HCT116 (cell line): ENCODE results near the gene PLEK. TPM values are rescaled to one million over a fixed set of nuclear protein-coding genes. Genes with fewer than 3 reads are reported as not detected.

Experiments used
- ATAC-seq: fragments of 200-7000 bp; cut with Tn5 transposase; 2 replicates; pipeline ENCODE4 v1.9.1; 2020; ENCODE audit warnings: mild to moderate bottlenecking, moderate library complexity
- BruUV-seq: library from RNA; stranded (reverse); fragments of 400-500 nt; replicated peaks from 2 replicates; lab custom pipeline; 2021; lab: Mats Ljungman, UMichigan
- CTCF ChIA-PET: fragments of 300-600 bp; sonication (Branson Sonifier 250); formaldehyde crosslinking; loops from one replicate; lab custom pipeline; 2021; ENCODE audit warnings: antibody characterized with exemption; lab: Charles Lee
- POLR2A ChIA-PET: fragments of 300-600, 350-600 bp; sonication (Branson Sonifier 250); formaldehyde crosslinking; loops from one replicate; lab custom pipeline; 2021; ENCODE audit warnings: antibody characterized with exemption; lab: Charles Lee
- RAD21 ChIA-PET, 2 experiments: fragments of 300-600 bp; sonication (Branson Sonifier 250); formaldehyde crosslinking; loops; one replicate each; lab custom pipeline; 2023; ENCODE audit warnings: low total read pairs in 2 of 2; ENCODE audit not compliant: uncharacterized antibody in 2 of 2, unreplicated experiment in 2 of 2, low non-redundant PET in 1 of 2; lab: Charles Lee
- DNase-seq: peaks from one replicate; pipeline ENCODE4 v3.0.0-alpha.2; 2010; ENCODE audit warnings: low read depth, low spot score
- H2AFZ ChIP-seq: fragments of 200-600 bp; shearing (Covaris generic), sonication (generic); 2 replicates; pipeline ENCODE4 v1.6.1; 2017; ENCODE audit warnings: low read depth, mixed run types, mixed read lengths, antibody characterized with exemption, low read length; ENCODE audit not compliant: poor library complexity, severe bottlenecking
- H3K27ac ChIP-seq: 2 replicates; pipeline ENCODE4 v1.5.1; 2012; ENCODE audit warnings: low read depth, low read length
- H3K27me3 ChIP-seq: fragments of 200-600 bp; sonication (generic); 2 replicates; pipeline ENCODE4 v1.6.1; 2016; ENCODE audit warnings: mixed run types, low read length, mixed read lengths; ENCODE audit not compliant: insufficient read depth
- H3K36me3 ChIP-seq, 2 experiments: fragments of 200-500 bp in 1 of 2; fragments of 200-600 bp in 1 of 2; sonication (Bioruptor generic) in 1 of 2; sonication (generic) in 1 of 2; 2 replicates each; pipeline versions ENCODE4 v1.5.1 to v1.6.1; 2014 to 2016; ENCODE audit warnings: low read length in 2 of 2, inconsistent platforms in 1 of 2, mixed read lengths in 1 of 2, mixed run types in 1 of 2; ENCODE audit not compliant: insufficient read depth in 2 of 2, control insufficient read depth in 1 of 2
- H3K4me1 ChIP-seq, 2 experiments: fragments of 200-600 bp in 1 of 2; sonication (generic) in 1 of 2; 2 replicates each; pipeline versions ENCODE4 v1.5.1 to v1.6.1; 2012 to 2017; ENCODE audit warnings: low read length in 2 of 2, inconsistent platforms in 1 of 2, mild to moderate bottlenecking in 1 of 2, mixed read lengths in 1 of 2, mixed run types in 1 of 2, moderate library complexity in 1 of 2; ENCODE audit not compliant: insufficient read depth in 2 of 2, control insufficient read depth in 1 of 2
- H3K4me2 ChIP-seq: fragments of 200-600 bp; sonication (generic); 2 replicates; pipeline ENCODE4 v1.6.1; 2017; ENCODE audit warnings: mixed run types, low read length, mixed read lengths
- H3K4me3 ChIP-seq, 2 experiments: fragments of 200-600 bp in 1 of 2; sonication (generic) in 1 of 2; replicated peaks in 1 of 2; 2 replicates each; pipeline ENCODE4 v1.5.1; 2011 to 2016; ENCODE audit warnings: low read length in 2 of 2, control low read depth in 1 of 2, low read depth in 1 of 2, mild to moderate bottlenecking in 1 of 2, mixed read lengths in 1 of 2, mixed run types in 1 of 2
- H3K79me2 ChIP-seq: fragments of 200-600 bp; sonication (generic); 2 replicates; pipeline ENCODE4 v1.6.1; 2017; ENCODE audit warnings: mild to moderate bottlenecking, mixed run types, low read length, moderate library complexity, mixed read lengths; ENCODE audit not compliant: insufficient read depth
- H3K9ac ChIP-seq: fragments of 200-600 bp; sonication (generic); 2 replicates; pipeline ENCODE4 v1.6.1; 2016; ENCODE audit warnings: low read length, mixed read lengths
- H3K9me2 ChIP-seq: fragments of 200-600 bp; sonication (generic), shearing (Covaris generic); 2 replicates; pipeline ENCODE4 v1.6.1; 2017; ENCODE audit warnings: mixed run types, mild to moderate bottlenecking, moderate library complexity; ENCODE audit not compliant: insufficient read depth
- H3K9me3 ChIP-seq, 2 experiments: fragments of 200-500 bp in 1 of 2; fragments of 200-600 bp in 1 of 2; sonication (Bioruptor generic) in 1 of 2; sonication (generic) in 1 of 2; 2 replicates each; pipeline ENCODE4 v1.6.1; 2014 to 2017; ENCODE audit warnings: low read length in 2 of 2, mixed read lengths in 2 of 2, inconsistent platforms in 1 of 2, low read depth in 1 of 2, mild to moderate bottlenecking in 1 of 2, mixed run types in 1 of 2, moderate library complexity in 1 of 2; ENCODE audit not compliant: control insufficient read depth in 1 of 2, insufficient read depth in 1 of 2
- H4K20me1 ChIP-seq: fragments of 200-600 bp; sonication (generic), shearing (Covaris generic); 2 replicates; pipeline ENCODE4 v1.6.1; 2017; ENCODE audit warnings: mixed run types, mild to moderate bottlenecking, moderate library complexity; ENCODE audit not compliant: insufficient read depth
- EZH2phosphoT487 ChIP-seq: fragments of 200-600 bp; IDR thresholded peaks from 2 replicates; pipeline ENCODE4 v1.6.1; 2018; ENCODE audit warnings: antibody characterized with exemption, borderline replicate concordance
- POLR2A ChIP-seq: IDR thresholded peaks from 2 replicates; pipeline ENCODE4 v1.7.0; 2011; ENCODE audit warnings: borderline replicate concordance; ENCODE audit not compliant: insufficient read depth, insufficient read length; ENCODE audit errors: extremely low read depth
- RAD21 ChIP-seq: IDR thresholded peaks from 2 replicates; pipeline ENCODE4 v1.6.1; 2012; ENCODE audit warnings: low read depth, mild to moderate bottlenecking
- SP1 ChIP-seq: IDR thresholded peaks from 2 replicates; pipeline ENCODE4 v1.6.1; 2012; ENCODE audit warnings: low read depth
- TCF7L2 ChIP-seq: IDR thresholded peaks from 2 replicates; pipeline ENCODE4 v1.7.0; 2011; ENCODE audit warnings: borderline replicate concordance, inconsistent platforms; ENCODE audit not compliant: insufficient read depth, insufficient read length; ENCODE audit errors: extremely low read depth
- ZFX ChIP-seq: fragments of 450-650 bp; IDR thresholded peaks from 2 replicates; pipeline ENCODE4 v1.6.1; 2017
- intact Hi-C: fragments of 100-400 bp; cut with micrococcal nuclease; formaldehyde crosslinking; loops from 2 replicates; pipeline ENCODE4 v1.10.0; 2022
- total RNA-seq: library from RNA; stranded (reverse); gene quantifications from one replicate; pipeline ENCODE4 v1.2.1, GENCODE V29; 2021; ENCODE audit not compliant: unreplicated experiment
- TF ChIP-seq, protein P1 (sequence below): IDR thresholded peaks from 2 replicates; pipeline ENCODE4 v1.6.1; 2012
- TF ChIP-seq, protein P2 (sequence below): IDR thresholded peaks from 2 replicates; pipeline ENCODE4 v1.6.1; 2012; ENCODE audit warnings: low read depth
- TF ChIP-seq, protein P3 (sequence below), 3 experiments: fragments of 200-600 bp in 1 of 3; sonication (generic) in 1 of 3; IDR thresholded peaks in 2 of 3; conservative IDR thresholded peaks in 1 of 3; 2 replicates each; pipeline ENCODE4 v1.5.1; 2012 to 2017; ENCODE audit warnings: low read depth in 2 of 3, low read length in 2 of 3, antibody characterized with exemption in 1 of 3, borderline replicate concordance in 1 of 3, control low read depth in 1 of 3, mild to moderate bottlenecking in 1 of 3, mixed read lengths in 1 of 3, mixed run types in 1 of 3, moderate library complexity in 1 of 3; ENCODE audit not compliant: insufficient read depth in 1 of 3
- TF ChIP-seq, protein P4 (sequence below): IDR thresholded peaks from 2 replicates; pipeline ENCODE4 v1.6.1; 2012

Gene PLEK
- total RNA-seq, 1 experiment from 2014 or later = 0.22 TPM

DNA sequence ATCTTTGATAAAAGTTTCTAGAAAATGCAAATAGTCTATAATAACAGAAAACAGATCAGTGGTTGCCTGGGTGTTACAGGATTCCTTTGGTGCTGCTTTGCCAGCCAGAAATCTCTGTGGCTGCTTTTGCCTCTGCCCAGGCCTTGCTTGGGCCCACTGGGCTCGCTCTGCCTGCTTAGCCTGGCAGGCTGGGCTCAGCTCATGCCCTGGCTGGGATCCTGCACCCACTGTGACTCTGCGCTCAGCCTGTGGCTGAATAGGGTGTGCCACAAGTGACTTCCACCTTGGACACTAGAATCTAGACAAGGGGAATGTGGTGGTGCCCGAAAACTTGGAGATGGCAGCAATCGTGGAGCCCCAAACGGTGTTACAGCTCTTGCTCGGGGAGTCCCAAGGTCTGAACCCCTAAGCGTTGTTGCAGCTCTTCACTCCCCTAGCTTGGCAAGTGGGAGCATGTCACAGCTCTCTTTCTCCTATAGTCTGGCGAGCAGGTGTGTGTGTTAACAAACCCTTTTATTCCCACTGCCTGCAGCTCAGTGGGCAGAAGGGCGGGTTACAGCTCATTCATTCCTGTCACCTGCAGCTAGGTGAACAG, 51.1 kb downstream of the PLEK start:
- DNase-seq (no peak), ATAC-seq (no peak)
- Histone ChIP-seq H2AFZ (no peak overlapping the region), H3K27ac (no peak overlapping the region)
- BruUV-seq = no TSS peak
- intact Hi-C loops = no loop called here
- TF ChIP-seq, protein P1, sequence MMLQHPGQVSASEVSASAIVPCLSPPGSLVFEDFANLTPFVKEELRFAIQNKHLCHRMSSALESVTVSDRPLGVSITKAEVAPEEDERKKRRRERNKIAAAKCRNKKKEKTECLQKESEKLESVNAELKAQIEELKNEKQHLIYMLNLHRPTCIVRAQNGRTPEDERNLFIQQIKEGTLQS = no peak
- TF ChIP-seq, protein P2, sequence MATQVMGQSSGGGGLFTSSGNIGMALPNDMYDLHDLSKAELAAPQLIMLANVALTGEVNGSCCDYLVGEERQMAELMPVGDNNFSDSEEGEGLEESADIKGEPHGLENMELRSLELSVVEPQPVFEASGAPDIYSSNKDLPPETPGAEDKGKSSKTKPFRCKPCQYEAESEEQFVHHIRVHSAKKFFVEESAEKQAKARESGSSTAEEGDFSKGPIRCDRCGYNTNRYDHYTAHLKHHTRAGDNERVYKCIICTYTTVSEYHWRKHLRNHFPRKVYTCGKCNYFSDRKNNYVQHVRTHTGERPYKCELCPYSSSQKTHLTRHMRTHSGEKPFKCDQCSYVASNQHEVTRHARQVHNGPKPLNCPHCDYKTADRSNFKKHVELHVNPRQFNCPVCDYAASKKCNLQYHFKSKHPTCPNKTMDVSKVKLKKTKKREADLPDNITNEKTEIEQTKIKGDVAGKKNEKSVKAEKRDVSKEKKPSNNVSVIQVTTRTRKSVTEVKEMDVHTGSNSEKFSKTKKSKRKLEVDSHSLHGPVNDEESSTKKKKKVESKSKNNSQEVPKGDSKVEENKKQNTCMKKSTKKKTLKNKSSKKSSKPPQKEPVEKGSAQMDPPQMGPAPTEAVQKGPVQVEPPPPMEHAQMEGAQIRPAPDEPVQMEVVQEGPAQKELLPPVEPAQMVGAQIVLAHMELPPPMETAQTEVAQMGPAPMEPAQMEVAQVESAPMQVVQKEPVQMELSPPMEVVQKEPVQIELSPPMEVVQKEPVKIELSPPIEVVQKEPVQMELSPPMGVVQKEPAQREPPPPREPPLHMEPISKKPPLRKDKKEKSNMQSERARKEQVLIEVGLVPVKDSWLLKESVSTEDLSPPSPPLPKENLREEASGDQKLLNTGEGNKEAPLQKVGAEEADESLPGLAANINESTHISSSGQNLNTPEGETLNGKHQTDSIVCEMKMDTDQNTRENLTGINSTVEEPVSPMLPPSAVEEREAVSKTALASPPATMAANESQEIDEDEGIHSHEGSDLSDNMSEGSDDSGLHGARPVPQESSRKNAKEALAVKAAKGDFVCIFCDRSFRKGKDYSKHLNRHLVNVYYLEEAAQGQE = no peak
- TF ChIP-seq, protein P3, sequence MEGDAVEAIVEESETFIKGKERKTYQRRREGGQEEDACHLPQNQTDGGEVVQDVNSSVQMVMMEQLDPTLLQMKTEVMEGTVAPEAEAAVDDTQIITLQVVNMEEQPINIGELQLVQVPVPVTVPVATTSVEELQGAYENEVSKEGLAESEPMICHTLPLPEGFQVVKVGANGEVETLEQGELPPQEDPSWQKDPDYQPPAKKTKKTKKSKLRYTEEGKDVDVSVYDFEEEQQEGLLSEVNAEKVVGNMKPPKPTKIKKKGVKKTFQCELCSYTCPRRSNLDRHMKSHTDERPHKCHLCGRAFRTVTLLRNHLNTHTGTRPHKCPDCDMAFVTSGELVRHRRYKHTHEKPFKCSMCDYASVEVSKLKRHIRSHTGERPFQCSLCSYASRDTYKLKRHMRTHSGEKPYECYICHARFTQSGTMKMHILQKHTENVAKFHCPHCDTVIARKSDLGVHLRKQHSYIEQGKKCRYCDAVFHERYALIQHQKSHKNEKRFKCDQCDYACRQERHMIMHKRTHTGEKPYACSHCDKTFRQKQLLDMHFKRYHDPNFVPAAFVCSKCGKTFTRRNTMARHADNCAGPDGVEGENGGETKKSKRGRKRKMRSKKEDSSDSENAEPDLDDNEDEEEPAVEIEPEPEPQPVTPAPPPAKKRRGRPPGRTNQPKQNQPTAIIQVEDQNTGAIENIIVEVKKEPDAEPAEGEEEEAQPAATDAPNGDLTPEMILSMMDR (IDR thresholded peaks at IDR 0.05 in 2 of 3, conservative IDR thresholded peaks at IDR 0.05 in 1 of 3; ENCODE audit: borderline replicate concordance in 1 of 3, insufficient read depth in 1 of 3, low read depth in 2 of 3, low read length in 2 of 3) = no peak
- TF ChIP-seq, protein P4, sequence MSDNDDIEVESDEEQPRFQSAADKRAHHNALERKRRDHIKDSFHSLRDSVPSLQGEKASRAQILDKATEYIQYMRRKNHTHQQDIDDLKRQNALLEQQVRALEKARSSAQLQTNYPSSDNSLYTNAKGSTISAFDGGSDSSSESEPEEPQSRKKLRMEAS = no peak
- TF ChIP-seq SP1 (no peak), ZFX (no peak), POLR2A (no peak), TCF7L2 (no peak), RAD21 (no peak), EZH2phosphoT487 (no peak)
- TF ChIP-seq, all 23 proteins: peak for 0
- no peak overlapping the region for H3K4me3 ChIP-seq
- H3K79me2 ChIP-seq = no peaks in the 10 kb centered on the region
- ChIA-PET RAD21 (no interaction called here), CTCF (interaction anchor here (1.5 kb wide), 1 partner anchor 25 kb away, joined by 4 read pairs; no protein-coding TSS in a partner anchor), POLR2A (no interaction called here)
- no peaks in the 10 kb centered on the region for H3K36me3 ChIP-seq
- H4K20me1 ChIP-seq = no peaks in the 10 kb centered on the region
- H3K9me2 ChIP-seq = no peaks in the 10 kb centered on the region
- no peaks in the 10 kb centered on the region for H3K9me3 ChIP-seq
- H3K4me2 ChIP-seq = no peak overlapping the region
- 0 out of 2 replicates have a peak, but pooled peaks cover 5% of the 10 kb centered on the region for H3K27me3 ChIP-seq
- no peaks in the 10 kb centered on the region for H3K4me1 ChIP-seq
- no peak overlapping the region for H3K9ac ChIP-seq
